GM04504 (cell line): Measurements from ENCODE around the gene FBXL17.

Experiments used
- DNase-seq: peaks from one replicate; pipeline ENCODE4 v3.0.0-alpha.2; 2012; ENCODE audit warnings: low read depth

The FBXL17 gene

DNA sequence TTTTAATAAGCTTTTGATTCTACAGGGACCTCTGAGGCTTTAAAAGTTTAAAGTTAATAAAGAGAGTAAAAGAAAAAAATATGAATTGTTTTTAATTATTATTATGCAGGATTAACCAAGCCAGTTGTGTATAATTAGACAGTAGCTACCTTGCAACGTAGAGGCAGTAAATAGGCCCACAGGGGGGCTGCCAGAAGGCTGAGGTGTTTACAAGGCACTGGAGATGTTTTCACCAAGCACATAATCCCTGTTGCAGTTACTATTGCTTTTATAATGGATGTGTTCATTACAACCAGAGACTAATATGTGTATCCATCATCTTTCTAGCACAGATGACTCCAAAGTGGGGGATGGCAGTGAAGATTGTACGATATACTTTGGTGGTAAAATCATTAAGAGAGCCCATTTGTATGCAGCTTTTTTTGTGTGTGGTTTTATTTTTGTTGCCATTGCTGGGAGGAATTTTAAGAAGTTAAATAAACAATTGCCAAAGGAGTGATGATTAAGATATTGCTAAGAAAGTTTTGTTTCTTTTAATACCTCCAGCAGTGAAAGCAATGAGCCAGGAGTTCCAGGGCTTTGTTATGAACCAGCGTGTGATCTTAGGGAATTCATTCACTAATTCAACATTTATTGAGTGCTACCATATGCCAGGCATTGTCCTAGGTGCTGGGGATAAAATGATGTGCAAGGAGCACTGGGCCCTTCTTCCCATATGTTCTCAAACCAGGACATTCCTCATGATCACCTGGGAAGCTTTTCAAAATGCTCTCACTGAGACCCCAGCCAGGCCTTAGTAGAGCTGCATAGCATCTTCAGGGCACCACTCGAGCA, 572.5 kb downstream of the FBXL17 start:
- peak; percentile 18 for DNase-seq
